Measurements from ENCODE around the gene ZNF429.
"Not testable (repeated sequence)": the region's sequence is repeated elsewhere in the genome, so short reads cannot be mapped to it uniquely, and the experiment has no call there.

ZNF429 gene

GRCh38 chr19:21505459-21506451 lies at the start of gene ZNF429:
Gene ZNF429, plus strand, starts transcription at chr19:21505602. Its CDS starts 170 bp downstream, at chr19:21505772.
- peak; percentile 83 to 89 for DNase-seq (ENCODE audit: low read depth in 2 of 2)

DNA sequence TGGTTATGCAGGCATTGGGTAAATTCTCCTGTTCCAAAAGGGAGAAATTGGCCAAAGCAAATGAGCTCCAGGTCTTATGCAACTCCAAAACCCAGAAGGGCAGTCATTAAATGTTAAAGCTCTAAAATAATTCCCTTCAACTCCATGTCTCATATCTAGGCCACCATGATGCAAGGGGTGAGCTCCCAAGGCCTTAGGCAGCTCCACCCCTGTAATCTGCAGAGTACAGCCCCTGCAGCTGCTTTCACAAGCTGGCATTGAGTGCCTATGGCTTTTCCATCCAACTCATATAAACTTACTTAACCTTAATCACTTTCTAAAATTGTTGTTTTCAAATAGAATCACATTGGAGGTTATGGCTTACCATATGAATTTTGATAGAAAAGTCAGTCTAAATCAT lies 44.7 kb upstream of the ZNF429 start:
- DNase-seq (ENCODE audit: low read depth in 2 of 2): no peak

GRCh38 chr19:21462540-21462939 lies 42.9 kb upstream of the ZNF429 start:
- no peak for DNase-seq (ENCODE audit: low read depth in 2 of 2)

DNA sequence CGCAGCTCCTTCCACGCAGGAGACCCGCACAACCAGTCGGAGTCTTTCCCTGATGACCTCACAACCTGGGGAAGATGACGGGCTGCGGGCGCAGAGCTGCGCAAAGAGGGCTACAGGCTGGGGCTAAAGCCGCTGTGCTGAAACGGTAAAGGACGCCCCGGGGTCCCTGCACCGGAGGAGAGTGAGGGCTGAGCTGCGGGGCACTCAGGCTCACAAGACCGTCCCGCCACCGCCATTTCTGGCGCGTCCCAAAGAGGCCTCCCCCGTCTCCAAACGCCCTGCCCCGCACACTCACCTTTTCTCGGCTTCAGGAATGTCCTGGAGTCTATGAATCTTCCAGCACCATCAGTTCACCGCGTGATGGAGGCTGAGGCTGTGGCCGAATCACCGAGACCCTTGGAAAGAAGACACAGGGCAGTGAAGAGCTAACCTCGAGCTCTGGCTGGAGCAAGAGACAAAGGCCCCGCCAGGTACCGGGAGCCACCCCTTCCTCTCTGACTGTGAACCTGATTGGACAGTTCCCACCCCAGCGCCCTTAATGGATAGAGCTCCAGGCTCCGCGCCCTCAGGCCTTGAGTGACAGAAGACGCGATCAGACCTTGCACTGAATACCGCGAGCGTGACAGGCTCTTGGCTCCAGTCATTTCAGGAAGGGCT lies 41.8 kb upstream of the ZNF429 start:
- no peak for DNase-seq (ENCODE audit: low read depth in 2 of 2)

- no peak for DNase-seq (ENCODE audit: low read depth in 2 of 2)
Observed at GRCh38 chr19:21466627-21467026, 38.8 kb upstream of the ZNF429 start.

DNA sequence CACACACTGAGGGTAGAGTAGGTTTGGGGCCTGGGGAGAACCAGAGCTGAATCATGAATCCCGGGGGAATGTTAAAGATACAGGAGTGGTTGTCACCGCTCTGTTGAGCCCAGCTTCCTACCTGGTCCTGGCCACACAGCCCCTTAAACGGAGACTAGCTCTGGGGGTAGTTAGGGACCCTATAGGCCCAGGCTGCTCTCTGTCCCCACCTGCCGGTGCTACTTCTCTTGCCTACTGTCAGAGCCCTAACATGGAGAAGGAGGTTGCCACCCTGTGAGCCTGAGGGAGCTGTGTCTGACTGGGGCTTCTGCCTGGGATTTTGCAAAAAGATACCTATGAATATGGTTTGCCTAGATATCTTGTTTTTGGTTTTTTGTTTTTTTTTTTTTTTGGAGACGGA lies 36.6 kb upstream of the ZNF429 start:
- DNase-seq (ENCODE audit: low read depth in 2 of 2): no peak

GRCh38 chr19:21472507-21472906 lies 32.9 kb upstream of the ZNF429 start:
- DNase-seq (ENCODE audit: low read depth in 2 of 2): no peak

GRCh38 chr19:21474671-21475181 lies 30.7 kb upstream of the ZNF429 start:
- DNase-seq (ENCODE audit: low read depth in 2 of 2): peak; percentile 35 to 42

GRCh38 chr19:21482361-21482760 lies 23.0 kb upstream of the ZNF429 start:
- not testable (repeated sequence) for DNase-seq (ENCODE audit: low read depth in 2 of 2)

DNA sequence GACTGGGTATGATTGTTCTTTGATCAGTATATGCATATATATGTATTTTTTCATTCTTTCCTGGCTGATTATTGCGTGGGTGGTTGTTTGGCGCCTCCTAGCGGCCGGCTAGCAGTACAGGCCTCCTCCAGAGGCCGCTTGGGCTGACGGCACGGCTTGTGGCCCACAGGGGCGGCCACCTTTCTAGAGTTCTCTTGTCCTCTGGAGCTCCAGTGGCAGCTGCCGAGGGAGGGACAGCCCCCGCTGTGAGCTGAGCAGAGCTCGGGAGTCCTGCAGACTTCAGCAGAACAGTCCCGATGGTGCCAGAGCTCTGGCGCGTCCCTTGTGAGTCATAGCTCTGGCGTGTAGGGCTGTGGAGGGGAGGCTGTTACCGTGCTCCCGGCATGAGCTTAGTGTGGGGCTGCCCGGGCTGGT lies 22.5 kb upstream of the ZNF429 start:
- DNase-seq (ENCODE audit: low read depth in 2 of 2): peak; percentile 36 to 45

DNA sequence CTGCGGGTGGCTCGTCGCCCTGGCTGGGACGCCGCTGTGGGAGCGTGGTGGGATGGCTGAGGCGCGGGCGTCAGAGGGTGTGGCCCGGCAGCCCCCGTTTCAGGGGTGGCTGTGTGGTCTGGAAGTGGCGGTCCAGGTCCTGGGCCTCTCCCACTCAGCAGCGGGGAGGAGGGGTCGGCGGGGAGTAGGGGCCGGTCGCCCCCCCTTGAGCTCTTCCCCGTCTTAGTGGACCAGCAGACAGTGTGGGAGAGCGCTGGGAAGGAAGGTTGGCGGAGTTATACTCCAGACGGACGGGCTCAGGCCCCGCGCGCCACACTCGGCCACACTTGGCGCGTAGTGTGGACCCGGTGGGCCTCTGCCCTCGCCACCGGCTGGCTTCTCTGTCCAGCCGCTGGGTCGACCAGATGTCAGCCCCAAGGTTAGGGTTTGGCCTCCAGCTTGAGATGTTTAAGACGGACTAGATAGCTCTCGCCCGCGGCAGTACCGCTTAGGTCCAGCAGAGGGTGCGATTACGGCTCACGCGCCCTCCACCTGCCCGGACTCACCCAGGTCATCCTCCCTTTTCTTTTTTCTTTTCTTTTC lies 21.7 kb upstream of the ZNF429 start:
- peak; percentile 36 to 39 for DNase-seq (ENCODE audit: low read depth in 2 of 2)

GRCh38 chr19:21484631-21485030 lies 20.8 kb upstream of the ZNF429 start:
- no peak for DNase-seq (ENCODE audit: low read depth in 2 of 2)

- no peak for DNase-seq (ENCODE audit: low read depth in 2 of 2)
Observed at GRCh38 chr19:21485926-21486325, 19.5 kb upstream of the ZNF429 start.

GRCh38 chr19:21487969-21488368 lies 17.4 kb upstream of the ZNF429 start:
- DNase-seq (ENCODE audit: low read depth in 2 of 2): no peak

- no peak for DNase-seq (ENCODE audit: low read depth in 2 of 2)
Observed at GRCh38 chr19:21491146-21491545, 14.3 kb upstream of the ZNF429 start.

DNA sequence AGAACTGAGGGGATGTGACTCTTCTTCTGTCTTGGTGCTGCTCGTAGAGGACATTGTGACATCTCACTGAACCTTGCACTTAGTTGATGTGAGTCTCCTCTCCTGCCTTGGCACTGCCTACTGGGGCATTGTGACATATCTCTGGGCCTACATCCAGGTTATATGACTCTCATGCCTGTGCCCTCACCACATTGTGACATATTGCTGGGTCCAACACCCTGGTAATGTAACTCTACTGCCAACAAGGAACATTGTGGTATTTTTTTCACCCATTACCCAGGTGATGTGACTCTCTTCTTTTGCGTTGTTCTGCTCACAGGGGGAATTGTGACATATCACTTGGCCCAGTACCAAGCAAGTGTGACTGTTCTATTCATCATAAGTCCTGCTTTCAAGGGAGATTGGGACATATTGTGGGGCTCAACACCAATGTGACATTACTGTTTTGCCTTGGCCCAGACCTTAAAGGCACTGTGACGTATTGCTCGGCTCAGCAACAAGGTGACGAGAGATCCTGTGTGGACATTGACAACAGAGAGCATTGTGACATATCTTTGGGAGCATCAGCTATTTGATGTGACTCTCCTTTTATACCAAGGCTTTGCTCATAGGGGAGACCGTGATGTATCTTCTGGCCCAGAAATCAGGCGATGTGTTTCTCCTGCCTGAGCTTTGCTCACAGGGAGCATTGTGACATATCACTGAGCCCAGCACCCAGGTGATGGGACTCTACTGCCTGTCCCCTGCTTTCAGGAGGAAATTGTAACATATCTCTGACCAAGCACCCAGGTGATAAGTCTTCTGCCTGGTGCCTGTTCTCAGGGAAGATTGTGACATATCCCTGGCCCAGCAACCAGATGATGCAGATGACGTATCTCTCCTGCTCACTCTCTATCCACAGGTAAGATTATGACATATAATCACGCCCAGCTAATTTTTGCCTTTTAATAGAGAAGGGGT lies 12.2 kb upstream of the ZNF429 start:
- DNase-seq (ENCODE audit: low read depth in 2 of 2): no peak

- DNase-seq (ENCODE audit: low read depth in 2 of 2): no peak
Observed at GRCh38 chr19:21496876-21497275, 8.5 kb upstream of the ZNF429 start.

- no peak for DNase-seq (ENCODE audit: low read depth in 2 of 2)
Observed at GRCh38 chr19:21498651-21499050, 6.8 kb upstream of the ZNF429 start.

DNA sequence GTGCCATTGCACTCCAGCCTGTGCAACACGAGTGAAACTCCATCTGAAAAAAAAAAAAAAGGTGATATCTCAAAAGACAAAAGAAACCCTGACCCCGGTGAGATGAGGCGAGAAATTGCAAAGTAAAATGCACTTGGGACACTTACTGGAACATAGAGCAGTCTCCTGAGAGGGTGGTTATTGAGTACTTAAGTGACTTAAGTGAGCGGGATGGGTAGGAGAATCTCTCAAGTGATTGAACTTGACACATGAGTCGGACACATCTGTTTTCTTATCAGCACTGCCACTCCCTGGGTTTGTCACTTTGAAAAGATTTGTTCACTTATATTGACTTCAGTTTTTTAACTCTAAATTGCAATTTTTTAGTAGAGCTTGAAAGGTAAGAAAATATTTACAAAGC lies 2.8 kb downstream of the ZNF429 start:
- DNase-seq (ENCODE audit: low read depth in 2 of 2): no peak

DNA sequence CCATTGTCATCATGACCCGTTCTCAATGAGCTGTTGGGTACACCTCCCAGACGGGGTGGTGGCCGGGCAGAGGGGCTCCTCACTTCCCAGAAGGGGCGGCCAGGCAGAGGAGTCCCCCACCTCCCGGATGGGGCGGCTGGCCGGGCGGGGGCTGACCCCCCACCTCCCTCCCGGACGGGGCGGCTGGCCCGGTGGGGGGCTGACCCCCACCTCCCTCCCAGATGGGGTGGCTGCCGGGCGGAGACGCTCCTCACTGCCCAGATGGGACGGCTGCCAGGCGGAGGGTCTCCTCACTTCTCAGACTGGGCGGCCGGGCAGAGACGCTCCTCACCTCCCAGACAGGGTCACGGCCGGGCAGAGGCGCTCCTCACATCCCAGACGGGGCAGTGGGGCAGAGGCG lies 5.7 kb downstream of the ZNF429 start:
- not testable (repeated sequence) for DNase-seq (ENCODE audit: low read depth in 2 of 2)

DNA sequence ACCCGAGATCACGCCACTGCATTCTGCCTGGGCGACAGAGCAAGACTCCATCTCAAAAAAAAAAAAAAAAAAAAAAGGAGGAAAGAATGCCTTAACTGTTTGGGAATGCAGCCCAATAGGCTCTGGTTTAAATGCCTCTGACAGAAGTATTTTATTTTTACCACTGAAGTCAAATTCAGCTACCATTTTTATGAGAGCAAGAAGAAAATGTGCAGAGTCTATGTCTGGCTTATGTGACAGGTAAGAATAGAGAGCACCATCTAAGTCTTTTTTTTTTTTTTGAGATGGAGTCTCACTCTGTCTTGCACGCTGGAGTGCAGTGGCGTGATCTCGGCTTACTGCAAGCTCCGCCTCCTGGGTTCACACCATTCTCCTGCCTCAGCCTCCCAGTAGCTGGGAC lies 7.2 kb downstream of the ZNF429 start:
- not testable (repeated sequence) for DNase-seq (ENCODE audit: low read depth in 2 of 2)

Measured in stimulated activated CD8-positive, alpha-beta memory T cell treated with anti-CD3 and anti-CD28 coated beads, Interleukin-7, amount 100 ng/mL, for 4 hours (primary cell).